Panc1 (cell line): ENCODE data around the gene CELSR2. TPM values are rescaled to one million over a fixed set of nuclear protein-coding genes. Genes with fewer than 3 reads are reported as not detected.

Experiments used
- ATAC-seq: fragments of 200-7000 bp; cut with Tn5 transposase; 2 replicates; pipeline ENCODE4 v1.9.1; 2020; ENCODE audit warnings: mild to moderate bottlenecking, moderate library complexity
- BruUV-seq: library from RNA; stranded (reverse); fragments of 400-500 nt; replicated peaks from 2 replicates; lab custom pipeline; 2021; lab: Mats Ljungman, UMichigan
- CTCF ChIA-PET: fragments of 300-600 bp; sonication (Branson Sonifier 250); formaldehyde crosslinking; loops from one replicate; lab custom pipeline; 2022; ENCODE audit warnings: antibody characterized with exemption; lab: Charles Lee
- POLR2A ChIA-PET: fragments of 300-600 bp; sonication (Branson Sonifier 250); formaldehyde crosslinking; loops from one replicate; lab custom pipeline; 2022; ENCODE audit warnings: antibody characterized with exemption; lab: Charles Lee
- DNase-seq: peaks from one replicate; pipeline ENCODE4 v3.0.0-alpha.2; 2010; ENCODE audit warnings: low read depth, low spot score
- H3K27ac ChIP-seq: 2 replicates; pipeline ENCODE4 v1.5.1; 2011; ENCODE audit warnings: mild to moderate bottlenecking, low read length, inconsistent platforms
- H3K27me3 ChIP-seq: fragments of 200-500 bp; sonication (Bioruptor generic); 2 replicates; pipeline ENCODE4 v1.6.0; 2014; ENCODE audit warnings: low read length, inconsistent platforms; ENCODE audit not compliant: control insufficient read depth, insufficient read depth
- H3K36me3 ChIP-seq: fragments of 200-500 bp; sonication (Bioruptor generic); 2 replicates; pipeline ENCODE4 v1.5.1; 2014; ENCODE audit warnings: inconsistent platforms, mild to moderate bottlenecking, low read length, moderate library complexity; ENCODE audit not compliant: control insufficient read depth, insufficient read depth
- H3K4me1 ChIP-seq: 2 replicates; pipeline ENCODE4 v1.5.1; 2011; ENCODE audit warnings: inconsistent platforms, mild to moderate bottlenecking, low read length, moderate library complexity; ENCODE audit not compliant: control insufficient read depth, insufficient read depth
- H3K4me3 ChIP-seq, 2 experiments: 2 replicates each; pipeline ENCODE4 v1.5.1; 2011 to 2012; ENCODE audit warnings: low read depth in 2 of 2, low read length in 2 of 2, mild to moderate bottlenecking in 2 of 2, inconsistent platforms in 1 of 2, moderate library complexity in 1 of 2
- H3K9me3 ChIP-seq: fragments of 200-500 bp; sonication (Bioruptor generic); 2 replicates; pipeline ENCODE4 v1.5.1; 2014; ENCODE audit warnings: low read depth, mild to moderate bottlenecking, inconsistent platforms, low read length, moderate library complexity; ENCODE audit not compliant: control insufficient read depth, insufficient read depth
- POLR2AphosphoS5 ChIP-seq: IDR thresholded peaks from 2 replicates; pipeline ENCODE4 v1.6.1; 2012; ENCODE audit warnings: mild to moderate bottlenecking, low read depth, low read length, moderate library complexity
- SIN3A ChIP-seq: IDR thresholded peaks from 2 replicates; pipeline ENCODE4 v1.6.1; 2012; ENCODE audit warnings: low read depth, mild to moderate bottlenecking, low read length, moderate library complexity, borderline replicate concordance; ENCODE audit not compliant: insufficient read depth
- TCF7L2 ChIP-seq: IDR thresholded peaks from 2 replicates; pipeline ENCODE4 v1.6.1; 2011; ENCODE audit warnings: mild to moderate bottlenecking, low read depth, low read length, inconsistent platforms
- in situ Hi-C: cut with HindIII; loops from 2 replicates; pipeline ENCODE4 v1.10.0; 2016; ENCODE audit warnings: low sequenced_read_pairs, low pct_unique_long_range_greater_than_20kb
- intact Hi-C: fragments of 100-400 bp; cut with micrococcal nuclease; formaldehyde crosslinking; loops from one replicate; pipeline ENCODE4 v1.10.0; 2022; ENCODE audit not compliant: unreplicated experiment
- total RNA-seq: library from RNA; stranded (reverse); gene quantifications from one replicate; pipeline ENCODE4 v1.2.1, GENCODE V29; 2021; ENCODE audit not compliant: unreplicated experiment
- TF ChIP-seq, protein P1 (sequence below), 2 experiments: IDR thresholded peaks; 2 replicates each; pipeline ENCODE4 v1.6.1; 2011 to 2012; ENCODE audit warnings: low read depth in 2 of 2, control low read depth in 1 of 2, low read length in 1 of 2, mild to moderate bottlenecking in 1 of 2, moderate library complexity in 1 of 2; ENCODE audit not compliant: insufficient read depth in 1 of 2
- TF ChIP-seq, protein P2 (sequence below): fragments of 450-650 bp; IDR thresholded peaks from 2 replicates; pipeline ENCODE4 v1.5.1; 2017; ENCODE audit warnings: mild to moderate bottlenecking

Gene CELSR2
- total RNA-seq, 1 experiment from 2014 or later = 4.1 TPM

DNA sequence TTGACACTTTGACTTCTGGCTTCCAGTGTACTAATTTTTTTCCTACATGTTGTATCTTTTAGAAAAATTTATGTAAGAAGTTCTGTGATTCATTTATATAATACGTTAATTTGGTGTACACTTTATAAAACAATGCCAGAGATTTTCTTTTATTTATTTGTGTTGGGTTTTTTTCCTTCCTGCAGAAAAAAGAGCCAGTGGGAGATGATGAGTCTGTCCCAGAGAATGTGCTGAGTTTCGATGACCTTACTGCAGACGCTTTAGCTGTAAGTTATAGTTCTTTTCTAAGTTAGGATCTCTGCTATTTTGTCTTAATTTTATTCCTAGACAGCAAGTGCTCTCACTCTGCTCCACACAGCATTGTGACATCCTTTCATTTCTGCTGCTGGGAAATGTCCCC, 21.2 kb upstream of the CELSR2 start:
- H3K4me3 ChIP-seq = no peak overlapping the region
- ChIA-PET POLR2A (no interaction called here), CTCF (no interaction called here)
- peaks cover 19% of the 10 kb centered on the region for H3K36me3 ChIP-seq
- no peak for TF ChIP-seq POLR2AphosphoS5
- TF ChIP-seq, protein P1, sequence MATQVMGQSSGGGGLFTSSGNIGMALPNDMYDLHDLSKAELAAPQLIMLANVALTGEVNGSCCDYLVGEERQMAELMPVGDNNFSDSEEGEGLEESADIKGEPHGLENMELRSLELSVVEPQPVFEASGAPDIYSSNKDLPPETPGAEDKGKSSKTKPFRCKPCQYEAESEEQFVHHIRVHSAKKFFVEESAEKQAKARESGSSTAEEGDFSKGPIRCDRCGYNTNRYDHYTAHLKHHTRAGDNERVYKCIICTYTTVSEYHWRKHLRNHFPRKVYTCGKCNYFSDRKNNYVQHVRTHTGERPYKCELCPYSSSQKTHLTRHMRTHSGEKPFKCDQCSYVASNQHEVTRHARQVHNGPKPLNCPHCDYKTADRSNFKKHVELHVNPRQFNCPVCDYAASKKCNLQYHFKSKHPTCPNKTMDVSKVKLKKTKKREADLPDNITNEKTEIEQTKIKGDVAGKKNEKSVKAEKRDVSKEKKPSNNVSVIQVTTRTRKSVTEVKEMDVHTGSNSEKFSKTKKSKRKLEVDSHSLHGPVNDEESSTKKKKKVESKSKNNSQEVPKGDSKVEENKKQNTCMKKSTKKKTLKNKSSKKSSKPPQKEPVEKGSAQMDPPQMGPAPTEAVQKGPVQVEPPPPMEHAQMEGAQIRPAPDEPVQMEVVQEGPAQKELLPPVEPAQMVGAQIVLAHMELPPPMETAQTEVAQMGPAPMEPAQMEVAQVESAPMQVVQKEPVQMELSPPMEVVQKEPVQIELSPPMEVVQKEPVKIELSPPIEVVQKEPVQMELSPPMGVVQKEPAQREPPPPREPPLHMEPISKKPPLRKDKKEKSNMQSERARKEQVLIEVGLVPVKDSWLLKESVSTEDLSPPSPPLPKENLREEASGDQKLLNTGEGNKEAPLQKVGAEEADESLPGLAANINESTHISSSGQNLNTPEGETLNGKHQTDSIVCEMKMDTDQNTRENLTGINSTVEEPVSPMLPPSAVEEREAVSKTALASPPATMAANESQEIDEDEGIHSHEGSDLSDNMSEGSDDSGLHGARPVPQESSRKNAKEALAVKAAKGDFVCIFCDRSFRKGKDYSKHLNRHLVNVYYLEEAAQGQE (IDR thresholded peaks at IDR 0.05; ENCODE audit: insufficient read depth in 1 of 2, low read depth in 2 of 2, low read length in 1 of 2) = no peak
- no peak for TF ChIP-seq TCF7L2
- TF ChIP-seq SIN3A = no peak
- TF ChIP-seq, protein P2, sequence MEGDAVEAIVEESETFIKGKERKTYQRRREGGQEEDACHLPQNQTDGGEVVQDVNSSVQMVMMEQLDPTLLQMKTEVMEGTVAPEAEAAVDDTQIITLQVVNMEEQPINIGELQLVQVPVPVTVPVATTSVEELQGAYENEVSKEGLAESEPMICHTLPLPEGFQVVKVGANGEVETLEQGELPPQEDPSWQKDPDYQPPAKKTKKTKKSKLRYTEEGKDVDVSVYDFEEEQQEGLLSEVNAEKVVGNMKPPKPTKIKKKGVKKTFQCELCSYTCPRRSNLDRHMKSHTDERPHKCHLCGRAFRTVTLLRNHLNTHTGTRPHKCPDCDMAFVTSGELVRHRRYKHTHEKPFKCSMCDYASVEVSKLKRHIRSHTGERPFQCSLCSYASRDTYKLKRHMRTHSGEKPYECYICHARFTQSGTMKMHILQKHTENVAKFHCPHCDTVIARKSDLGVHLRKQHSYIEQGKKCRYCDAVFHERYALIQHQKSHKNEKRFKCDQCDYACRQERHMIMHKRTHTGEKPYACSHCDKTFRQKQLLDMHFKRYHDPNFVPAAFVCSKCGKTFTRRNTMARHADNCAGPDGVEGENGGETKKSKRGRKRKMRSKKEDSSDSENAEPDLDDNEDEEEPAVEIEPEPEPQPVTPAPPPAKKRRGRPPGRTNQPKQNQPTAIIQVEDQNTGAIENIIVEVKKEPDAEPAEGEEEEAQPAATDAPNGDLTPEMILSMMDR = no peak
- in situ Hi-C loops = no loop called here
- intact Hi-C loops = no loop called here
- H3K4me1 ChIP-seq = no peaks in the 10 kb centered on the region
- no peak overlapping the region for H3K27ac ChIP-seq
- H3K27me3 ChIP-seq = no peaks in the 10 kb centered on the region
- DNase-seq (no peak), ATAC-seq (no peak)
- H3K9me3 ChIP-seq = no peaks in the 10 kb centered on the region
- no TSS peak for BruUV-seq

GRCh38 chr1:109229531-109230127, 19.7 kb upstream of the CELSR2 start:
- Histone ChIP-seq H3K27ac (no peak overlapping the region), H3K9me3 (no peaks in the 10 kb centered on the region), H3K27me3 (no peaks in the 10 kb centered on the region), H3K4me1 (no peaks in the 10 kb centered on the region), H3K36me3 (peaks cover 19% of the 10 kb centered on the region), H3K4me3 (no peak overlapping the region)
- ChIA-PET CTCF (no interaction called here), POLR2A (no interaction called here)
- TF ChIP-seq SIN3A = no peak
- TF ChIP-seq, protein P1 (IDR thresholded peaks at IDR 0.05; ENCODE audit: insufficient read depth in 1 of 2, low read depth in 2 of 2, low read length in 1 of 2) = no peak
- no peak for TF ChIP-seq TCF7L2
- ATAC-seq (no peak), DNase-seq (no peak)
- intact Hi-C loops (no loop called here), in situ Hi-C loops (no loop called here)
- BruUV-seq = no TSS peak
